Measurements from ENCODE around the gene POTEF.
"Not testable (repeated sequence)": the region's sequence is repeated elsewhere in the genome, so short reads cannot be mapped to it uniquely, and the experiment has no call there.

DNA sequence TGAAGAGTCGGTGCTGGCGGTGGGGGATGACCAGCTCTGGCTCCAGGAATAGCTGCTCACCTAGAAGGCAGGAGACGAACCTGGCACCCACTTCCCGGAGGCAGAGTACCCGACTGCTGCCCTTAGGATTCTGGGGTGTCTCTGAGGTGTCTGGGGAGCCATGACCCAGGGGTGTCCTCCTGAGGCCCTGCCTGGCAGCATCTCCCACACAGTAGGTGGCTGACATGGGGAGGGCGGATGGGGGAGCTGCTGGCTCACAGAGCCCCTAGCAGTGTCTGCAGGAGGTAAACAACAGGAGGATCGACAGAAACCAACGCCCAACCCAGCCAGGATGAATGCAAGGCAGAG is 25.4 kb upstream of the POTEF start:
- TF ChIP-seq, protein P1, sequence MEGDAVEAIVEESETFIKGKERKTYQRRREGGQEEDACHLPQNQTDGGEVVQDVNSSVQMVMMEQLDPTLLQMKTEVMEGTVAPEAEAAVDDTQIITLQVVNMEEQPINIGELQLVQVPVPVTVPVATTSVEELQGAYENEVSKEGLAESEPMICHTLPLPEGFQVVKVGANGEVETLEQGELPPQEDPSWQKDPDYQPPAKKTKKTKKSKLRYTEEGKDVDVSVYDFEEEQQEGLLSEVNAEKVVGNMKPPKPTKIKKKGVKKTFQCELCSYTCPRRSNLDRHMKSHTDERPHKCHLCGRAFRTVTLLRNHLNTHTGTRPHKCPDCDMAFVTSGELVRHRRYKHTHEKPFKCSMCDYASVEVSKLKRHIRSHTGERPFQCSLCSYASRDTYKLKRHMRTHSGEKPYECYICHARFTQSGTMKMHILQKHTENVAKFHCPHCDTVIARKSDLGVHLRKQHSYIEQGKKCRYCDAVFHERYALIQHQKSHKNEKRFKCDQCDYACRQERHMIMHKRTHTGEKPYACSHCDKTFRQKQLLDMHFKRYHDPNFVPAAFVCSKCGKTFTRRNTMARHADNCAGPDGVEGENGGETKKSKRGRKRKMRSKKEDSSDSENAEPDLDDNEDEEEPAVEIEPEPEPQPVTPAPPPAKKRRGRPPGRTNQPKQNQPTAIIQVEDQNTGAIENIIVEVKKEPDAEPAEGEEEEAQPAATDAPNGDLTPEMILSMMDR (optimal IDR thresholded peaks at IDR 0.05 in 1 of 3, IDR thresholded peaks at IDR 0.05 in 1 of 3, conservative IDR thresholded peaks at IDR 0.05 in 1 of 3; ENCODE audit: extremely low read depth in 1 of 3, insufficient read depth in 2 of 3, low read length in 3 of 3): not testable (repeated sequence)
- not testable (repeated sequence) for TF ChIP-seq EZH2 (IDR thresholded peaks at IDR 0.05; ENCODE audit: low read length)

Measured in keratinocyte (primary cell).